NT2/D1 (cell line): ENCODE measurements around the gene QRICH2.

Experiments
- YY1 ChIP-seq: IDR thresholded peaks from 2 replicates; pipeline ENCODE4 v1.6.1; 2011; ENCODE audit not compliant: insufficient read length, insufficient read depth
- ZNF274 ChIP-seq: IDR thresholded peaks from 2 replicates; pipeline ENCODE4 v1.6.1; 2011; ENCODE audit warnings: mild to moderate bottlenecking, low read depth, low read length

DNA sequence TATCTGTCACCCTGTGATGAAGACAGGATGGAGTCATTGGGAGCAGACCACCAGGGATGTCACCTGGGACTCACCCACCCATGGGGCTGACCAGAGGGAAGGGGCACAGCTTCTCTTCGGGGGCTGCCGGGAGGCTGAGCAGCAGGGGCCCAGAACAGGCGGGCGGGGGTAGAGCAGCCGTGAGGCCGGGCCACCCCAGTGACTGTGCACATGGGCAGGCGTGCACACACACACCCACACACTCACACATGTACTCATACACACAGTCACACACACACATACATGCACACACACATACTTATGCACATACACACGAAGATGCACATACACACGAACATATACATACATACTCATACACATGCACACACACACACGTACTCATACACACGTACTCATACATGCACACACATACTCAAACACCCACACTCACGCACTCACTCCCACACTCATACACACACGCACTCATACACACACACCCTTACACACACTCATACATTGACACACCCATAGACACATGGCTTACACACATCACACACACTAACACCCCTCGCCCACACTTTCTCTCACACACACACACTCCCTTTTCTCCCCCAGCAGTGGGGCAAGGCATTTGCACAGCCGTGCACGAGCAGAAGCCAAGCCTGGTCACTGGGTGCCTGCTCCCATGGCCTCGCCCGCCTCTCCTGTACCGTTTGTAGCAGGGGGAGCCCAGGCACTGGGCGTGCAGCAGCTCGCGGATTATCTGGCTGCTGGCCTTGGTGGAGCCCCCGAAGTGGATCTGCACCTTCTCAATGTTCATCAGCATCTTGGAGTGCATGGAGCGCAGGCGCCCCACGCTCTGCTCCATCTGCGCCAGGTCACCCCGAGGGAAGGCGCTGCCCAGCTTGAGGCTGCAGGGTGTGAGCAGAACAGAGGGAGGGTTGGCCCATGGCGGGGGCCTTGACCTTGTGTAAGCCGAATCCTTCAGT lies 30.5 kb downstream of the QRICH2 start:
- TF ChIP-seq ZNF274 = no peak
- TF ChIP-seq YY1 = no peak
